Esophagus squamous epithelium (tissue), 4 donors: ENCODE results near the gene HOXA9.

ENCODE experiments used
- POLR2A ChIP-seq, 4 donors: fragments of 450-650 bp; IDR thresholded peaks; one replicate each; pipeline ENCODE4 v1.6.1; 2017; ENCODE audit warnings: antibody characterized with exemption in 4 of 4, mild to moderate bottlenecking in 4 of 4, moderate library complexity in 3 of 4
- TF ChIP-seq, protein P1 (sequence below), 6 experiments: fragments of 450-650 bp in 4 of 6; fragments of 200-600 bp in 2 of 6; sonication (generic) in 2 of 6; IDR thresholded peaks; one replicate each; pipeline ENCODE4 v1.5.1; 2016 to 2019; ENCODE audit warnings: antibody characterized with exemption in 6 of 6, mild to moderate bottlenecking in 4 of 6, moderate library complexity in 4 of 6

DNA sequence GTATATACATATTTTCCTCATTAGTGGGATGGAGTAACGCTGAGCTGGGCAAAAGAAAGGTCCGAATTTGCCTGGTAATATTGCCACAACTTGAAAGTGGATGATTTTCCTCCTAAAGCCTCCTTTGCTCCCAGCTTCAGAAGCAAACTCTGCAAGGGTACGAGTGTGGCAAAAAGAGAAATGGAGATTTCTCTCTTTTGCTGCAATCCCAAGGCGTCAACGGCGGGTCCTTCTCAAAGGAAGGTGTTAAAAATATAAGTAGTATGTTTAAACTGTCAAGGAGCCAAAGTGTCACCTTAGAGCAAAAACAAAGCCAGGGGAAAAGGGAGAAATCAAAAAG is 50.5 kb downstream of the HOXA9 start:
- TF ChIP-seq, protein P1, sequence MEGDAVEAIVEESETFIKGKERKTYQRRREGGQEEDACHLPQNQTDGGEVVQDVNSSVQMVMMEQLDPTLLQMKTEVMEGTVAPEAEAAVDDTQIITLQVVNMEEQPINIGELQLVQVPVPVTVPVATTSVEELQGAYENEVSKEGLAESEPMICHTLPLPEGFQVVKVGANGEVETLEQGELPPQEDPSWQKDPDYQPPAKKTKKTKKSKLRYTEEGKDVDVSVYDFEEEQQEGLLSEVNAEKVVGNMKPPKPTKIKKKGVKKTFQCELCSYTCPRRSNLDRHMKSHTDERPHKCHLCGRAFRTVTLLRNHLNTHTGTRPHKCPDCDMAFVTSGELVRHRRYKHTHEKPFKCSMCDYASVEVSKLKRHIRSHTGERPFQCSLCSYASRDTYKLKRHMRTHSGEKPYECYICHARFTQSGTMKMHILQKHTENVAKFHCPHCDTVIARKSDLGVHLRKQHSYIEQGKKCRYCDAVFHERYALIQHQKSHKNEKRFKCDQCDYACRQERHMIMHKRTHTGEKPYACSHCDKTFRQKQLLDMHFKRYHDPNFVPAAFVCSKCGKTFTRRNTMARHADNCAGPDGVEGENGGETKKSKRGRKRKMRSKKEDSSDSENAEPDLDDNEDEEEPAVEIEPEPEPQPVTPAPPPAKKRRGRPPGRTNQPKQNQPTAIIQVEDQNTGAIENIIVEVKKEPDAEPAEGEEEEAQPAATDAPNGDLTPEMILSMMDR (IDR thresholded peaks at IDR 0.05) = no peak
- TF ChIP-seq POLR2A (IDR thresholded peaks at IDR 0.05) = no peak
